HL-60 (cell line): ENCODE results near the gene GFI1B.

Experiments used
- DNase-seq, 2 experiments: peaks; one replicate each; pipeline ENCODE4 v3.0.0-alpha.2; 2010 to 2020; ENCODE audit warnings: low read depth in 1 of 2, low spot score in 1 of 2
- H3K27ac ChIP-seq: fragments of 250-450 bp; sonication (Bioruptor Pico); replicated peaks from 2 replicates; pipeline ENCODE4 v1.5.1; 2020; ENCODE audit warnings: mild to moderate bottlenecking, moderate library complexity
- H3K27me3 ChIP-seq: fragments of 250-450 bp; sonication (Bioruptor Pico); 2 replicates; pipeline ENCODE4 v1.5.1; 2021; ENCODE audit warnings: mild to moderate bottlenecking, moderate library complexity; ENCODE audit not compliant: insufficient read depth, poor library complexity, severe bottlenecking
- H3K4me3 ChIP-seq: replicated peaks from 2 replicates; pipeline ENCODE4 v1.5.1; 2011; ENCODE audit warnings: mild to moderate bottlenecking, control low read depth, low read length; ENCODE audit not compliant: insufficient read depth
- GABPA ChIP-seq: IDR thresholded peaks from 2 replicates; pipeline ENCODE4 v1.6.1; 2012; ENCODE audit warnings: low read depth
- POLR2AphosphoS5 ChIP-seq: IDR thresholded peaks from 2 replicates; pipeline ENCODE4 v1.6.1; 2012; ENCODE audit warnings: low read depth
- SPI1 ChIP-seq: IDR thresholded peaks from 2 replicates; pipeline ENCODE4 v1.6.1; 2012; ENCODE audit warnings: low read depth, mild to moderate bottlenecking, borderline replicate concordance
- TF ChIP-seq, protein P1 (sequence below): IDR thresholded peaks from one replicate; pipeline ENCODE4 v1.5.1; 2011; ENCODE audit warnings: low read length, control low read depth, inconsistent platforms; ENCODE audit not compliant: insufficient read depth
- TF ChIP-seq, protein P2 (sequence below): IDR thresholded peaks from 2 replicates; pipeline ENCODE4 v1.6.1; 2012; ENCODE audit warnings: low read depth; ENCODE audit not compliant: insufficient replicate concordance

GFI1B gene

GRCh38 chr9:132973166-132973565 lies 5.3 kb upstream of the GFI1B start:
- Histone ChIP-seq H3K27ac (no peak overlapping the region), H3K27me3 (no peaks in the 10 kb centered on the region), H3K4me3 (no peak overlapping the region)
- TF ChIP-seq POLR2AphosphoS5: no peak
- TF ChIP-seq, protein P1, sequence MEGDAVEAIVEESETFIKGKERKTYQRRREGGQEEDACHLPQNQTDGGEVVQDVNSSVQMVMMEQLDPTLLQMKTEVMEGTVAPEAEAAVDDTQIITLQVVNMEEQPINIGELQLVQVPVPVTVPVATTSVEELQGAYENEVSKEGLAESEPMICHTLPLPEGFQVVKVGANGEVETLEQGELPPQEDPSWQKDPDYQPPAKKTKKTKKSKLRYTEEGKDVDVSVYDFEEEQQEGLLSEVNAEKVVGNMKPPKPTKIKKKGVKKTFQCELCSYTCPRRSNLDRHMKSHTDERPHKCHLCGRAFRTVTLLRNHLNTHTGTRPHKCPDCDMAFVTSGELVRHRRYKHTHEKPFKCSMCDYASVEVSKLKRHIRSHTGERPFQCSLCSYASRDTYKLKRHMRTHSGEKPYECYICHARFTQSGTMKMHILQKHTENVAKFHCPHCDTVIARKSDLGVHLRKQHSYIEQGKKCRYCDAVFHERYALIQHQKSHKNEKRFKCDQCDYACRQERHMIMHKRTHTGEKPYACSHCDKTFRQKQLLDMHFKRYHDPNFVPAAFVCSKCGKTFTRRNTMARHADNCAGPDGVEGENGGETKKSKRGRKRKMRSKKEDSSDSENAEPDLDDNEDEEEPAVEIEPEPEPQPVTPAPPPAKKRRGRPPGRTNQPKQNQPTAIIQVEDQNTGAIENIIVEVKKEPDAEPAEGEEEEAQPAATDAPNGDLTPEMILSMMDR: no peak
- TF ChIP-seq, protein P2, sequence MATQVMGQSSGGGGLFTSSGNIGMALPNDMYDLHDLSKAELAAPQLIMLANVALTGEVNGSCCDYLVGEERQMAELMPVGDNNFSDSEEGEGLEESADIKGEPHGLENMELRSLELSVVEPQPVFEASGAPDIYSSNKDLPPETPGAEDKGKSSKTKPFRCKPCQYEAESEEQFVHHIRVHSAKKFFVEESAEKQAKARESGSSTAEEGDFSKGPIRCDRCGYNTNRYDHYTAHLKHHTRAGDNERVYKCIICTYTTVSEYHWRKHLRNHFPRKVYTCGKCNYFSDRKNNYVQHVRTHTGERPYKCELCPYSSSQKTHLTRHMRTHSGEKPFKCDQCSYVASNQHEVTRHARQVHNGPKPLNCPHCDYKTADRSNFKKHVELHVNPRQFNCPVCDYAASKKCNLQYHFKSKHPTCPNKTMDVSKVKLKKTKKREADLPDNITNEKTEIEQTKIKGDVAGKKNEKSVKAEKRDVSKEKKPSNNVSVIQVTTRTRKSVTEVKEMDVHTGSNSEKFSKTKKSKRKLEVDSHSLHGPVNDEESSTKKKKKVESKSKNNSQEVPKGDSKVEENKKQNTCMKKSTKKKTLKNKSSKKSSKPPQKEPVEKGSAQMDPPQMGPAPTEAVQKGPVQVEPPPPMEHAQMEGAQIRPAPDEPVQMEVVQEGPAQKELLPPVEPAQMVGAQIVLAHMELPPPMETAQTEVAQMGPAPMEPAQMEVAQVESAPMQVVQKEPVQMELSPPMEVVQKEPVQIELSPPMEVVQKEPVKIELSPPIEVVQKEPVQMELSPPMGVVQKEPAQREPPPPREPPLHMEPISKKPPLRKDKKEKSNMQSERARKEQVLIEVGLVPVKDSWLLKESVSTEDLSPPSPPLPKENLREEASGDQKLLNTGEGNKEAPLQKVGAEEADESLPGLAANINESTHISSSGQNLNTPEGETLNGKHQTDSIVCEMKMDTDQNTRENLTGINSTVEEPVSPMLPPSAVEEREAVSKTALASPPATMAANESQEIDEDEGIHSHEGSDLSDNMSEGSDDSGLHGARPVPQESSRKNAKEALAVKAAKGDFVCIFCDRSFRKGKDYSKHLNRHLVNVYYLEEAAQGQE: no peak
- no peak for TF ChIP-seq GABPA
- TF ChIP-seq SPI1: no peak
- DNase-seq: no peak

DNA sequence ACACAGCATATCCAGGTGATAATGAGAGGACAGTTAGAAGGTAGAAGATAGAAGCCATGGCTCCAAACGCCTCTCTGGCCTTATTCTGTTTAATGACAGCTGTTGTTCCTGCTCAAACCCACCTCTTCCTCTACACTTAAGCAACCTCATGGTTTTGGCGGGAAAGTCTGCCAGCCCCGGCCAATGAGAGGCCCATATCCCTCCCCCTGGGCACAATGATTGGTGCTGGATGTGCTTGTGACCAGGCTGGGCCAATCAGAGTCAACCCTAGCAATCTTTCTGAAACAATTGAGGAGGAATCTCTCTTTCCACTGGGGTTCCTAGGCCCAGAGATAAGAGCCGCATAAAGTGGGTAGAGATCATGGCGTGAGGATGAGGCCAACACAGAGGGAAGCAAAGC lies 4.8 kb upstream of the GFI1B start:
- TF ChIP-seq GABPA (no peak), SPI1 (no peak), POLR2AphosphoS5 (no peak)
- TF ChIP-seq, protein P2: no peak
- TF ChIP-seq, protein P1: no peak
- no peak overlapping the region for H3K4me3 ChIP-seq
- DNase-seq: peak in 1 of 2 experiments; percentile 28
- H3K27me3 ChIP-seq: no peaks in the 10 kb centered on the region
- H3K27ac ChIP-seq: no peak overlapping the region

GRCh38 chr9:132975961-132976360 lies 2.5 kb upstream of the GFI1B start:
- Histone ChIP-seq H3K27ac (no peak overlapping the region), H3K27me3 (no peaks in the 10 kb centered on the region), H3K4me3 (no peak overlapping the region)
- DNase-seq: no peak
- TF ChIP-seq, protein P1: no peak
- TF ChIP-seq SPI1: peak; percentile 6; the same call in 1 of the 2 replicates

DNA sequence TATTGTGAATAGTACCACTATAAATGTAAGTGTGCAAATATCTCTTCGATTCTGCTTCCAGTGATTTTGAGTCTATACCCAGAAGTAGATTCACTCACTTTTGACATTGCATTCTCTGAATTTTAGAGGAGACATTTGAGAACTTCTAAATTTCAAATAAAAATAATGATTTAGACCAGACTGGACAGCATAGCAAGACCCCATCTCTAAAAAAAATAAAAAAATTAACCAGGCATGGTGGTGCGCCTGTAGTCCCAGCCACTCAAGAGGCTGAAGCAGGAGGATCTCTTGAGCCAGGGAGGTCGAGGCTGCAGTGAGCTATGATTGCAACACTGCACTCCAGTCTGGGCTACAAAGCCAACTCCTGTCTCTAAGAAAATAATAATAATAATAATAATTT lies 1.9 kb upstream of the GFI1B start:
- Histone ChIP-seq H3K27me3 (no peaks in the 10 kb centered on the region), H3K4me3 (no peak overlapping the region), H3K27ac (no peak overlapping the region)
- TF ChIP-seq, protein P2: no peak
- TF ChIP-seq, protein P1: no peak
- TF ChIP-seq SPI1 (no peak), POLR2AphosphoS5 (no peak), GABPA (no peak)
- no peak for DNase-seq
